Transverse colon (tissue), 4 donors: Measurements from ENCODE around the gene LILRB3. TPM values are rescaled to one million over a fixed set of nuclear protein-coding genes. Genes with fewer than 3 reads are reported as not detected.

Experiments used
- DNase-seq: peaks from one replicate; pipeline ENCODE4 v3.0.0-alpha.2; 2019
- H3K27ac ChIP-seq, 4 donors: fragments of 200-600 bp; sonication (generic); 2 replicates each; pipeline ENCODE4 v1.5.1; 2016 to 2018; ENCODE audit warnings: inconsistent platforms in 4 of 4
- H3K27me3 ChIP-seq: fragments of 200-600 bp; sonication (generic); 2 replicates; pipeline ENCODE4 v1.5.1; 2017; ENCODE audit warnings: inconsistent platforms
- H3K36me3 ChIP-seq, 4 donors: fragments of 200-600 bp; sonication (generic); 2 replicates each; pipeline ENCODE4 v1.5.1; 2017 to 2019; ENCODE audit warnings: inconsistent platforms in 4 of 4
- H3K4me1 ChIP-seq, 4 donors: fragments of 200-600 bp; sonication (generic); 2 replicates each; pipeline ENCODE4 v1.5.1; 2017 to 2020; ENCODE audit warnings: inconsistent platforms in 4 of 4
- H3K4me3 ChIP-seq, 4 donors: fragments of 200-600 bp; sonication (generic); 1 replicate in 1 of 4; 2 replicates in 3 of 4; pipeline versions ENCODE4 v1.5.1 to v1.6.1; 2017 to 2019; ENCODE audit warnings: inconsistent platforms in 4 of 4
- H3K9me3 ChIP-seq, 2 donors: fragments of 200-600 bp; sonication (generic); 2 replicates each; pipeline ENCODE4 v1.5.1; 2017 to 2019; ENCODE audit warnings: inconsistent platforms in 2 of 2
- EP300 ChIP-seq: sonication (generic); formaldehyde crosslinking; IDR thresholded peaks from one replicate; pipeline ENCODE4 v1.6.1; 2017; ENCODE audit warnings: antibody characterized with exemption, low read depth
- POLR2A ChIP-seq: fragments of 450-650 bp; IDR thresholded peaks from one replicate; pipeline ENCODE4 v1.6.1; 2016; ENCODE audit warnings: antibody characterized with exemption, mild to moderate bottlenecking, moderate library complexity
- POLR2AphosphoS5 ChIP-seq, 3 donors: sonication (generic); formaldehyde crosslinking; IDR thresholded peaks; one replicate each; pipeline ENCODE4 v1.6.1; 2016; ENCODE audit warnings: antibody characterized with exemption in 3 of 3
- WGBS, 2 donors: methylation state at CpG; one replicate each; pipeline ENCODE4 v1.1.5; 2018; ENCODE audit warnings: low coverage in 1 of 2; 5-methylcytosine and 5-hydroxymethylcytosine counted together
- in situ Hi-C, 4 donors: fragments of 200-750 bp; cut with MboI; loops; one replicate each; pipeline versions ENCODE4 v1.15.0 to v1.15.1; 2017; ENCODE audit warnings: low sequenced_read_pairs in 3 of 4, low pct_ligation_motif_present in 1 of 4, low pct_unique_long_range_greater_than_20kb in 1 of 4
- intact Hi-C: fragments of 100-400 bp; cut with DNase I; formaldehyde crosslinking; loops from one replicate; pipeline ENCODE4 v1.15.1; 2023; ENCODE audit warnings: low total_unique reads
- total RNA-seq, 4 donors: library from RNA; depleted of rRNA; stranded (reverse); fragments of >200 nt; gene quantifications; one replicate each; pipeline ENCODE4 v1.1.0, GENCODE V29; 2016
- TF ChIP-seq, protein P1 (sequence below), 5 experiments: fragments of 200-600 bp in 3 of 5; fragments of 450-650 bp in 2 of 5; sonication (generic) in 3 of 5; IDR thresholded peaks; 1 replicate in 2 of 5; 2 replicates in 3 of 5; pipeline ENCODE4 v1.5.1; 2016 to 2017; ENCODE audit warnings: antibody characterized with exemption in 5 of 5, inconsistent platforms in 3 of 5, mild to moderate bottlenecking in 2 of 5, moderate library complexity in 1 of 5

Gene LILRB3
- total RNA-seq, 4 donors from 2014 or later = 2.2 to 7.6 (median 4.6) TPM

DNA sequence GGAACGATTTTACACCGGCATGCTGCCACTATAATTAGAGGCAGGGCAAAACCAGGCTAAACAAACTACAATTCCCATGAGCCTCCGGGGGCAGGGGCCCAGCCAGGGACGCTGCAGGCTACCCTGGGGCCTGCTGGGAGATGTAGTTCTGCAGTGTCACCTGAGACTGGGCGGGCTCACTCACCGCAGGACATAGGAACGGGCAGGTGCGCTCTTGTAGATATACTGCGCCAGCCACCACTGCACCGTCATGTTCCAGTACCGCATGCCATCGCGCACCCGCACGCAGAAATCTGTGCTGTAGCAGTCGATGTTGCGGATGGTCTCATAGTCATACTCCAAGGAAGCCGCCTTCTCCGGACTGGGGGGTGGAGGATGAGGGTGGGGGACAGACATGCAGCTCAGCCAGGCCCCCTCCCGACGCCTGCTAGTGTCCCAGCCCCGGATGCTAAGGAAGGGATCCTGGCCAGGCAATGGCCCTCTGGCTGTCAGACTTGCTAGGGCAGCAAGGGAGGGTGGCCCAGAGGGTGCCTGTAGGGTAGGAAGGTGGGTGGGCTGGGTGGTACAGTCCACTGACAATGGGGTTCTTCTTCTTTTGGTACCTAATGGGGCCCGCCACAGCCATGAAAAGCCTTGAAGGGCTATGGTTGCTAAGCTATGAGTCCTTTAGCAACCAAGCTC, 44.1 kb downstream of the LILRB3 start:
- intact Hi-C loops = no loop called here
- no peak overlapping the region for H3K27ac ChIP-seq
- in situ Hi-C loops = loop anchor here in 2 of 4 donors (5.0 to 10.0 kb wide), 2 partner anchors 49 to 56 kb away; no protein-coding TSS in a partner anchor
- 82% methylated on average over 23 of the region's 23 CpGs; no CpG with 5 or more reads in 1 of the 2 donors for WGBS, 2 donors
- no peaks in the 10 kb centered on the region for H3K9me3 ChIP-seq
- no peaks in the 10 kb centered on the region for H3K36me3 ChIP-seq
- H3K4me1 ChIP-seq = no peaks in the 10 kb centered on the region
- TF ChIP-seq, protein P1, sequence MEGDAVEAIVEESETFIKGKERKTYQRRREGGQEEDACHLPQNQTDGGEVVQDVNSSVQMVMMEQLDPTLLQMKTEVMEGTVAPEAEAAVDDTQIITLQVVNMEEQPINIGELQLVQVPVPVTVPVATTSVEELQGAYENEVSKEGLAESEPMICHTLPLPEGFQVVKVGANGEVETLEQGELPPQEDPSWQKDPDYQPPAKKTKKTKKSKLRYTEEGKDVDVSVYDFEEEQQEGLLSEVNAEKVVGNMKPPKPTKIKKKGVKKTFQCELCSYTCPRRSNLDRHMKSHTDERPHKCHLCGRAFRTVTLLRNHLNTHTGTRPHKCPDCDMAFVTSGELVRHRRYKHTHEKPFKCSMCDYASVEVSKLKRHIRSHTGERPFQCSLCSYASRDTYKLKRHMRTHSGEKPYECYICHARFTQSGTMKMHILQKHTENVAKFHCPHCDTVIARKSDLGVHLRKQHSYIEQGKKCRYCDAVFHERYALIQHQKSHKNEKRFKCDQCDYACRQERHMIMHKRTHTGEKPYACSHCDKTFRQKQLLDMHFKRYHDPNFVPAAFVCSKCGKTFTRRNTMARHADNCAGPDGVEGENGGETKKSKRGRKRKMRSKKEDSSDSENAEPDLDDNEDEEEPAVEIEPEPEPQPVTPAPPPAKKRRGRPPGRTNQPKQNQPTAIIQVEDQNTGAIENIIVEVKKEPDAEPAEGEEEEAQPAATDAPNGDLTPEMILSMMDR (IDR thresholded peaks at IDR 0.05) = no peak
- no peak for TF ChIP-seq POLR2A
- no peak for TF ChIP-seq EP300
- TF ChIP-seq POLR2AphosphoS5 (IDR thresholded peaks at IDR 0.05) = no peak
- no peak for DNase-seq
- no peaks in the 10 kb centered on the region for H3K27me3 ChIP-seq
- H3K4me3 ChIP-seq = no peak overlapping the region

DNA sequence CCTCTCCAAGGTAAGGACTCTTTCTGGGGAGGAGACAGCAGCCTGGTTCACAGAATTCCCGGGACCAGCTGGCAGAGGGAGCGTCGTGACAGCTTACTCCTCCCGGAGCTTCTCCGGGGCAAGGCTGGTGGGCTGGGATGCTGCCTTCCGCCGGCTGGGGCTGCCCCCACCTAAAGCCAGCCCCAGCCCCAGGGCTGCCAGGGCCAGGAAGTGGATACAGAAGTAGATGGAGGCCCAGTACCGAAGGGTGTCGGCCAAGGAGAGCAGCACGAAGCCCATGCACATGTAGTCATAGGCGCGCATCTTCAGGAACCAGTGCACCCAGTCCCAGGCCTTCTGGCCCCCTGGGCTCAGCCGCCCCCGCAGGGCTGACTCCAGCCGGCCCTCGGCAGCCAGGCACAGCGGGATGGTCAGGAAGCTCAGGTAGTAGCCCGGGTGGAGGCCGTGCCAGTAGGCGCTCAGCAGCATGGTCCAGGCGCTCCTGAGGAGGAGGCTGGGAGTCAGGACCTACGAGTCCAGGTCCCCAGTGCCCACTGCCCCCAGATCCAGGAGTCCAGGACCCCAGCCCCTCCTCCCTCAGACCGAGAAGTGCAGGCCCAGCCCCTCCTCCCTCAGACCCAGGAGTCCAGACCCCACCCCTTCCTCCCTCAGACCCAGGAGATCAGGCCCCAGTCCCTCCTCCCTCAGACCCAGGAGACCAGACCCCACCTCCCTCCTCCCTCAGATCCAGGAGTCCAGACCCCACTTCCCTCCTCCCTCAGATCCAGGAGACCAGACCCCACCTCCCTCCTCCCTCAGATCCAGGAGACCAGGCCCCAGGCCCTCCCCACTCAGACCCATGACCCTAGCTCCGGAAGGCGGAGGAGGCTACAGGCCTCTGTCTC, 48.6 kb downstream of the LILRB3 start:
- peaks cover 0 to 5% (median 4%) of the 10 kb centered on the region in 4 donors for H3K4me1 ChIP-seq
- H3K36me3 ChIP-seq = no peaks in the 10 kb centered on the region
- in situ Hi-C loops = loop anchor here in 1 of 4 donors (10.0 kb wide), 1 partner anchor 61 kb away; no protein-coding TSS in a partner anchor
- no peak overlapping the region for H3K27ac ChIP-seq
- H3K4me3 ChIP-seq = no peak overlapping the region
- no peak for DNase-seq
- H3K9me3 ChIP-seq = no peaks in the 10 kb centered on the region
- no peak for TF ChIP-seq POLR2A
- no peak for TF ChIP-seq POLR2AphosphoS5 (IDR thresholded peaks at IDR 0.05)
- TF ChIP-seq EP300 = no peak
- TF ChIP-seq, protein P1 (IDR thresholded peaks at IDR 0.05) = no peak
- peaks cover 4% of the 10 kb centered on the region for H3K27me3 ChIP-seq
- intact Hi-C loops = no loop called here
- 64% methylated on average over 17 of the region's 25 CpGs; no CpG with 5 or more reads in 1 of the 2 donors for WGBS, 2 donors

DNA sequence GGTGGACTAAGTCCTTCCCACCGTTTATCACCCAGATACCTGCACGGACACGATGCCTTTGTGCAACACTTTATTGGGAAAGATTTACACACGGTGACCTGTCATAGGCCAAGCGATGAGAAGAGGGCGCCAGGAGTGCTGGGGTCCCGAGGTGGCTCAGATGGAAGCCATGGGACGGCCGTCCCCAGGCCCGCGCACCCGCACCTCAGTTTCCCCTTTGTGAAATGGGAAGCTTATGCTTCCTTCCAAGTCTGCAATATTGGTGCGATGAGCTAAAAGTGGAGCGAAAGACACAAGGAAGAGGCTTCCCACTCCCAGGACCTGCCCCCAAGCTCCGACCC, 49.5 kb downstream of the LILRB3 start:
- no peaks in the 10 kb centered on the region for H3K36me3 ChIP-seq
- intact Hi-C loops (no loop called here), in situ Hi-C loops (loop anchor here in 1 of 4 donors (10.0 kb wide), 1 partner anchor 61 kb away; no protein-coding TSS in a partner anchor)
- peaks cover 0 to 6% (median 6%) of the 10 kb centered on the region in 4 donors for H3K4me1 ChIP-seq
- H3K4me3 ChIP-seq = peak overlapping the region in 2 of 4 donors; percentile 44 to 60
- WGBS, 2 donors = 51% methylated on average over 15 of the region's 15 CpGs; no CpG with 5 or more reads in 1 of the 2 donors
- H3K27me3 ChIP-seq = peaks cover 4% of the 10 kb centered on the region
- TF ChIP-seq POLR2AphosphoS5 (IDR thresholded peaks at IDR 0.05) = no peak
- TF ChIP-seq, protein P1 (IDR thresholded peaks at IDR 0.05) = no peak
- no peak for TF ChIP-seq EP300
- TF ChIP-seq POLR2A = no peak
- no peaks in the 10 kb centered on the region for H3K9me3 ChIP-seq
- DNase-seq = no peak
- H3K27ac ChIP-seq = peak overlapping the region; percentile 73 to 91 (median 85)
